ENCODE results near the gene AHCY.
"Not testable (repeated sequence)": the region's sequence is repeated elsewhere in the genome, so short reads cannot be mapped to it uniquely, and the experiment has no call there.

GRCh38 chr20:34263468-34263867 lies 39.7 kb downstream of the AHCY start:
- TF ChIP-seq CTCF, POLR2AphosphoS5 (IDR thresholded peaks at IDR 0.05): not testable (repeated sequence)

Measured in gastroesophageal sphincter (tissue), 3 donors.